ENCODE measurements around the gene EGLN3.

EGLN3 gene

DNA sequence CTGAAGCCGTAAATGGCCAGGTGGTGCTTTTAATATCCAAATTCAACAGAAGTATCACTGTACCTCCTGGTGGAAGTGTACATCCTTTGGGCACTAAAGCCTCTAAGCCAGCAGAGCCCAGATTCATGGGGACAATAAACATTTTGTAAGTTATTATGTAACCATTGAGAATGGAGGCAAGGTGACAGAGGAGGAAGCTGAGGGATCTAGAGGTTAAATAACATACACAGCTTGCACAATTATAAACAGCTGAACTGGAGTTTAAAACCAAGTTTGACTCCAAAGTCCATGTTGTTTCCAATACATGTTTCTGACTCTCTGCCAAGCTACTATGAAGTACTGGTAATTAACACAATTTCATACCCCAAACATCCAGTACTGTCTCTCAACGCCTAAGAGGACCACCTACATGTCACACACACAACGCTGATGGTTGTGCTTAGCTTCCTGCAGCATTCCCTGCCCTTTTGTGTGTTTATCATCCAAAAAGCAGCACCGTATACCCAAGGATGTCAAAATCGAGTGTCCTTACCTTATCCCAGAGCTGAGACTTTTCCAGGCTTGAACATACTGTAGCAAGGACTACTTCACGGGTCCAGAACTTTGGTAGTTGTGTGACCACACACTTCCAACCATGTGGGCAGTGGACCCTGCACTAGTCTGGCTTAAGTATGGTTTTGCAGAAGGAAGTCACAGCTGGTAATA lies 41.3 kb downstream of the EGLN3 start:
- no peak for DNase-seq

DNA sequence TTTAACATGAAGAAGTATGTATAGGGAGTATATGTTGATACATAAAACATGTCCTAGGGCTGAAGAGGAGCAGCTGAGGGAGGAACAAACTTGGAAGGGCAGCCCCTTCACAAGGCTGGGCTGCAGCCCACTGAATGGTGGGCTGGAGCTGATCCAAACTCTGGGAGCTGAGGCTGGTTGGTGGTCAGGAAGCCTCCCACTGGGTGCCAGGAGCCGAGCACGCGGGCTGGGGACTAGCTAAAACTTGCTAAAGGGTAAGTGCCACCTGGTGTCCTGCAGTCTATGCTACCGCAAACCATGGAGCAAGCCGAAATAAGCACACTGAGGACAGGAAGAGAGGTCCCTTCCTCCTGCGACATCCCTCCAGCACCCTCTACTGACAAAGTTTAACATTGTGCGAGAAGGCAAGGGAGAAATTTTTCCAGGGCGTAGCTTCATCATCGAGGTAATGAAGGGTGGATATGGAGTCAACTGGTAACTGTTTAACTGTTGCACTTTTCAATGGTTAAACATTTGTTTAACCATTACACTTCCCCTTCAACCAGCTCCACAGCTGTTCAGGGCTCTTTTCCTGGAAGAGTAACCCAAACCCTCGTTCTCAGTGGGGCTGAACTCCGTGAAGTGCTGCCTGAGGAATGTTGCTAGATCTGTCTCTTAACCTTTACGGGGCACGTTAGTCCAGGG lies 42.2 kb downstream of the EGLN3 start:
- no peak for DNase-seq

DNA sequence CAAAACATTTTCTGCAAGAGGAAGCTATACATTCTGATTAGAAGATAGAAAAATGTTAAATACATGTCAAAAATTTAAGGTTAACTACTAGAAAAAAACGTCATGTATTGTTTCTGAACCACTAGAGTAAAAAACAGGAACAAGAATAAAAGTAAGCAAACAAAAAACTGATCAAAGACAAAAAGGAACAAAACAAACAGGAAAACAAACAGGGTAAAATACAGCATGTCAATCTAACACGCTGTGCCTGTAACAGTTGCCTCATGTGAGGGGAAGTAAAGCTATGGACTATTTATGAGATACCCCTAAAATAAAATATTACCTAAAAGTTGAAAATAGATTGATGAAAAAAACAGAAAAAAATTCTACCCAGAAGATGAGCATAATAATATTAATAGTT lies 43.9 kb downstream of the EGLN3 start:
- no peak for DNase-seq

DNA sequence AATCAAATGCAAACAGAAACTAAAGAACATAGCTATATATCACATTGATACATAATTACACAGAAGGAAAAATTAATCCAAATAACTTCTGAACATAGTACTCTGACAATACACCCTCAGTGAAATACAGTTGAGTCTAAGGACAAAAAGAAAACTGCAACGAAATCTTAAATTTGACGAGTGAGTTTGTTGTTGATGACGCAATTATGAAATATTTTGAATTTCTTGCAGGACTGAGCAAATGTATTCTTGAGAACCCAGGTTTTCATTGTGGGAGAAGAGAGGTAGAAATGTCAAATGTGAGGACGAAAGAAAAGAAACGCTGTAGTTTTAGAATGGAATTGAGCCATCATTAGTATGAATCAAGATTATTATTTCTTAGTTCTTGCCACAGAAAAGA lies 46.3 kb downstream of the EGLN3 start:
- no peak for DNase-seq

DNA sequence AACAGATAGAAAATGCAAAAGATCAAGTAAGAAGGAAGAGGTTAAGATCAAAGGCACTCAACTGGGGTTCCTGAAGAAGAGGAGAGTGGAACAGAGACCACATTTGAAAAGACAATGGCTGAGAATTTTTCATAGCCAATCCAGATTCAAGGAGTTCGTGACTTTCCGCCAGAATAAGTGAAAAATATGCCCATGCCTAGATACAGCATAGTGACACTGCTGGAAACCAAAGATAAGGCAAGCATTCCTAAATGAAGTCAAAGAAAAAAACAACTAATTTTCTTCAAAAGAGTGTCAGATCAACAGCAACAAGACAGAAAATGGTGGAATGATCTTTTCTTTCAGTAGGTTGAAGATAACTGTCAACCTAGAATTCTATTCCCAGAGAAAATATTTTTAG lies 47.5 kb downstream of the EGLN3 start:
- DNase-seq = no peak

DNA sequence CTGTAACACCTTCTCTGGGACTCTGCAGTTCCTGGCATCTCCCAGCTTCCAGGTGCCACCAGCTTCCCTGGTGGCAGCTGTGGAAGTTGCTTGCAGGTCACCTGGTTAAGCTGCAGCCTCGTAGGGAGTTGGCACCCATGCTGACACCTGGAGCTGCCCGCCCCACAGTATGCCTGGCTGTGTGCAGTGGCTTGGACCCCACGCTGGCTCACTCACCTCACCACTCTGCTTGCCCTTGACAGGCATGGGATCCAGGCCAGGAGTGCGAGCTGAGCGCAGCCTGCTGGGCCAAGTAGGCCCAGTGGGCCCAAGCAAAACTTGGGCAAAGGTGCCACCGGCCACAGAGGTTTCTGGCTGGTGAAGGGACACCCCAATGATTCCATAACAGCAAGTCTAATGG lies 48.5 kb downstream of the EGLN3 start:
- no peak for DNase-seq

DNA sequence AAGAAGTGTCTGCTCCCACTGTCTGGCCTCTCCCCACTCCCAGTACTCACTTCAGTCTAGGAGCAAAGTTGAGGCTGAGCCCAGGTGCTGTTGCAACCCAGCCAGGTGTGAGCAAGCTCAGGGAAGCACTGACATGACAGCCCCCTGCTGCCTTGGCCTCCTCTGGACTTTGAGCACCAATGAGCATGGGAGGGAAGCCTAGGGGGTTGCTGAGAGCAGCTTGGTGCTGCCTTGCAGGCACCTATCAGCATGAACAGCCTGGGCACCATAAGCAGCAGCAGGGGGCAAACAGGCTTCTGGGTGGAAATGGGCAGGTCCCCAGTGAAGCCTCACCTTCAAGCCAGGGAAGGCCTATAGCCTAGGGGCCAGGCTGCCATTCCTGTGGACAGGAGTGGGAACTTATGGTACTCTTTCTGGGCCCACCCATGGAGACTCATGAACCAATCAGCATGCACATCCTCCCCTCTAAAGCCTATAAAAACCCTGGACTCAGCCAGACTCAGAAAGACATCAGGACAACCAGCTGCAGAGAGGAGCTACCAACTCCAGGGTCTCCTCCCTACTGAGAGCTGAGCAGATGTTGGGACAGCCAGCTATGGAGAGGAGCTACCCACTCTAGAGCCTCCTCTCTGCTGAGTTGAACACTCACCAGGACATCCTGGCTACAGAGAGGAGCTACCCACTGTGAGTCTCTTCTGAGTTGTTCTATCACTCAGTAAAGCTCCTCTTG lies 49.3 kb downstream of the EGLN3 start:
- no peak for DNase-seq

DNA sequence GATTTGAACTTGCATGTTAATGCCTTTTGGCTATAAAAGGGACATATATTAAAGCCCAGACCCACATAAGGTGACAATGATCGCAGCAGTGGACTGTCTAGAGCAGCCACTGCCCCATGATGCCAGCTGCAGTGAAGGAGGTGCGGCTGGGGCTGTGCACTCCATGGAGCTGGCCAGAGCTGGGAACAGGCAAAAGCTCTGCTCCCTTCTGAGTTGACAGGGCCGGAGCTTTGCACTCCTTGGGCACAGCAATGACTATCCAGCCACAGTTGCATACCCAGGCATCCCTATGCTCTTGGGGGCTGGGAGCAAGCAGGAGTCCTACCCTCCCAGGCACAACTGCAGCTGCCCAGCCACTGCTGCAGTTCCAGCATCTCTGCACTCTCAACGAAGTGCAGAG lies 50.2 kb downstream of the EGLN3 start:
- no peak for DNase-seq

DNA sequence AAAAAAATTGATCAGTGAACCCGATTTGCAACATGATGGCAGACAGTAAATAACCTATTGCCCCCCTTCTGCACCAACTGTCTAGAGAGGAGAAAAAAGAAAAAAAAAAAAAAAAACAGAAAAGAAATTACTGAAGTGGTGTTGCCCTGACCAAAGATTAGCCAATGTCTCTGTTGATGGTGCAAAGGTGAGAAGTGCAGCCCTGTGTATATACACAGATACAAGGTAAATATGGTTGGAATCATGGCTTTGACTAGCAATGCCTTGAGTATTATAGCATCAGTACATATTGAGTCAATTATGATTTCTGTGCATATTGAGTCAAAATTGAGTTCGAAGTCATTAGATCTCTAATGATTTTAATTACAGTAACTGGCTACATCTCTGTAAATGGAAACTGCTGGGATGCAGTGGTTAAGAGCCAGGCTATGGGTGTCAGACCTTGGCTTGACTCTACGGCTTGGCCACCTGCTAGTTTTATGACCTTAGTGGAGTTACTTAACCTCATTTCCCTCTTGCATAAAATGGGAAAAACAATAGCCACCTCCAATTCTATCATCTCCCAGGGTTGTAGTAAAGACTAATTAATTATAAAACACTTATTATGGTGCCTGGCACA lies 51.0 kb downstream of the EGLN3 start:
- no peak for DNase-seq

DNA sequence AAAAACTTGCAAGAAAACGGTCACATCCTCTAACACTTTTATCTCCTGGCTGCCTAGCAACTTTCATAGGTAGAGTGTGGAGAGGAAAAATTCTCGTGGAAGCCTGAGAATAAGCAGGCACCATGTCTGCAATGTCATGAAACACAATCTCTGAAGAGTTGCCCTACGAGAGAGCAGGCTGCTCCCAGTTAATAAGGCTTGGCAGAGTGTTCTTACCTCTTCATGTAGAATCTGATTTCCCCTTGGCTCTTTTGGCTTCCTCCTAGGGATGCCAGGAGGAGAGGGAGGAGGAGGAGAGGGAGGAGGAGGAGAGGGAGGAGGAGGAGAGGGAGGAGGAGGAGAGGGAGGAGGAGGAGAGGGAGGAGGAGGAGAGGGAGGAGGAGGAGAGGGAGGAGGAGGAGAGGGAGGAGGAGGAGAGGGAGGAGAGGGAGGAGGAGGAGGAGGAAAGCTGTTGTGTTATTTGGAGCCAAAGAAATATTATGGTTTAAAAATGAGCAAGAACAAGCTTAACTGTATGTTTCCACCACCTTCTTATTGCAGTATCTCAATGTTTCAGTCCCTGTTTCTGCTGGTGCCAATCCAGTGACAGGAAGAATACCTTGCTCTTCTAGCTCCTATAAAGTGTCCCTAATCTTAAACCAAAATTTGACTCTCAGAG lies 52.9 kb downstream of the EGLN3 start:
- no peak for DNase-seq

DNA sequence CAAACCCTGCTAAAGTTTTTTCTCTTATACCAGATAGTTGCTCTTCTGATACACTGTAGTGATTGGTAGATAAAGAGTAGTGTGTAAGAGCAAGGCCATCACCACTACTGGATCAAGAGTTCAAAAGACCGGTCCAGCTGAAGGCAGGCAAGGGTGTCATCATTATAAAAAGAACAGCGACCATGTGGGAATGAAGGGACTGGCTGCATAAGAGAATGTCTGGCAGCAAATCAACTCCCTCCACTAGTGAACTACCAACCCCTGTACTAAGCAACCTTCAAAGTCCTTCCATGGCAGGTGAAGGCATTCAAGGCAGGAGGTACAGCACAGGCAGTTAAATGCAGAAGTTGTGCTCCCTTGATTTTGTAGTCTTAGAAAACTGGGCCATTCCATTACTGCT lies 53.5 kb downstream of the EGLN3 start:
- no peak for DNase-seq

DNA sequence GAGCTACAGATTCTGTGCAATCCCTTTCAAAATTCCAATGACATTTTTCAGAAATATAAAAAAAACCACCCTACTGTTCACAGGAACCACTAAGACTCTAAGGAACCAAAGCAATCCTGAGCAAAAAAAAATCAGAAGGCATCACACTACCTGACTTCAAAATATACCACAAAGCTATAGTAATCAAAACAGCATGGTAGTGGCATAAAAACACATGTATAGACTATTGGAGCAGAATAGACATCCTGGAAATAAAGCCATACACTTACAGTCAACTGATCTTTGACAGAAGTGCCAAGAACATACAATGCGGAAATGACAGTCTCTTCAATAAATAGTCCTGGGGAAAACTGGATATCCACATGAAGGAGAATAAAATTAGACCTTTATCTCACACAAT lies 56.5 kb downstream of the EGLN3 start:
- no peak for DNase-seq

DNA sequence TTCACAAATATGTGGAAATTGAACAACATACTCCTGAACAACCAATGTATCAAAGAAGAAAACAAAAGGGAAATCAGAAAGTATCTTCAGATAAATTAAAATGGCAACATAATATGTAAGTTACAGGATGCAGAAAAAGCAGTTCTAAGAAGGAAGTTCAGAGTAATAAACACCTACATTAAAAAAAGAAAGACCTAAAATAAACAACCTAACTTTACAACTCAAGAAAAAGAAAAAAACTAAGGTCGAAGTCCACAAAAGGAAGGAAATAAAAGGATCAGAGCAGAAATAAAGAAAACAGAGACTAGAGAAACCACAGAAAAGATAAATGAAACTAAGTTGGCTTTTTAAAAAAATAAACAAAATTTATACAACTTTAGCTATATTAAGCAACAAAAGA lies 59.2 kb downstream of the EGLN3 start:
- DNase-seq = no peak

DNA sequence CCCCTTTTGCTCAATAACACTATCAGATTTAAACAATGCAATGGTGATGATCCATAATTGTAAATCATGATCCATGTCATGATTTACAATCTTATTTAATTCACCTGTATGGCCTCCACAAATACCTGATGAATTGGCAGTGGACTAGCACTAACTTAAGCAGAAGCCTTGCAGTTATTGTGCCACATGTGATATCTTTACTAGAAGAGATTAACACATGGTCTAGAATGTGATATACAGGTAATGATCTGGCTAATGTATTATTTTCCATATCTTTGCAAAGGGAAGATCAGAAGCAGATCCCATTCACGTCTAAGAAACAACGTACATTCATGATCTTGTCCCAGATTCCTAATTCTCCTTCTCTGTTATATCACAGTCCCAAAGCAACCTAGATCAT lies 66.0 kb downstream of the EGLN3 start:
- DNase-seq = no peak

DNA sequence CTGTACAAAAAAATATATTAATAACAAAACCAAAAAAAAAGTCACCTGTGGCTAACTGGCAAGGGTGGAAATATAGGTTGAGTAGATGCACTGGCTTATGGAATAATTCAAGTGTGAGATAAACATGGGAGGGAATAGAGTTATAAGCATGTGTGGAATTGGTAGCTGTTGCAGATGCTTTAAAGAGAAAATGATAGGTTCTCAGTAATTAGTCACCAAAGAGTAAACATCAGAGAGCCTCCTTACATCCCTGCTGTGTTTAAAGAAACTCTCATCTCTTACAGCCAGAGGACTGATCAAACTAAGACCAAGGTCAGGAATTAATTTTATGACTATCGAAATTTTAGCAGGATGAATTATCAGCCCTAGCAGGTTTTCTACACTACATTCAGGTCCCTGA lies 70.5 kb downstream of the EGLN3 start:
- DNase-seq = no peak

DNA sequence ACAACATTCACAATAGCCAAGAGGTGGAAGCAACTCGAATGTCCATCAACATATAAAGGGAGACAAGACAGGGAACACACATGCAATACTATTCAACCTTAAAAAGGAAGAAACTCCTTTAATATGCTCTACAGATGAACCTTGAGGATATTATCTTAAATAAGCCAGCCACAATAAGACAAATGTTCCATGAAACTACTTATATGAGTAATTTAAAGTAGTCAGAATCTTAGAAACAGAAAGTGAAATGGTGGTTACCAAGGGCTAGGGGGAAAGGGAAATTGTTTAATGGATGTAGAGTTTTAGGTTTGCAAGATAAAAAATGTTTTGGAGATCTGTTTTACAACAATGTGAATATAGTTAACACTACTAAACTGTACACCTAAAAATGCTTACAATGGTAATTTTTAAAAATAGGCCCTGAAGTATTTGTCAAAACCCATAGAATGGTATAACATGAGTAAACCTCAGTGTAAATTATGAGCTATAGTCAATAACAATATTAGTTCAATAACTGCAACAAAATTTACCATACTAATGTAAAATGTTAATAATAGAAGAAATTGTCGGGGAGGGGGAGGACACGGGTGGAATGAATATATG lies 71.1 kb downstream of the EGLN3 start:
- DNase-seq = no peak

DNA sequence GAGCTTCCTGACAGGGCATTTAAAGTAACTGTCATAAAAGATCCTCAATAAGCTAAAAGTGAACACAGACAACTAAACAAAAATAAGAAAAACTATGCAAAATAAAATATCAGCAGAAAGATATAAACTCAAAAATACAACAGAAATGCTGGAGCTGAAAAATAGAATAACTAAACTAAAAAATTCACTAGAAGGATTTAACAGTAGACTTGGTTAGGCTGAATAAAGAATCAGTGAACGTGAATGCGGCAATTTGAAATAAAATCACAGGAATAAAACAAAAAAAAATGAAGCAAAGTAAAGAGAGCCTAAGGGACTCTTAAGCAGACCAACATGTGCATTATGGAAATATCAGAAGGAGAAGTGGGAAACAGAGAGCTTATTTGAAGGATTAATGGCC lies 74.6 kb downstream of the EGLN3 start:
- no peak for DNase-seq
